ENCODE measurements around the gene EPX. TPM values are rescaled to one million over a fixed set of nuclear protein-coding genes. Genes with fewer than 3 reads are reported as not detected.

Gene EPX
- total RNA-seq, 2 experiments from 2014 or later, result not detected

DNA sequence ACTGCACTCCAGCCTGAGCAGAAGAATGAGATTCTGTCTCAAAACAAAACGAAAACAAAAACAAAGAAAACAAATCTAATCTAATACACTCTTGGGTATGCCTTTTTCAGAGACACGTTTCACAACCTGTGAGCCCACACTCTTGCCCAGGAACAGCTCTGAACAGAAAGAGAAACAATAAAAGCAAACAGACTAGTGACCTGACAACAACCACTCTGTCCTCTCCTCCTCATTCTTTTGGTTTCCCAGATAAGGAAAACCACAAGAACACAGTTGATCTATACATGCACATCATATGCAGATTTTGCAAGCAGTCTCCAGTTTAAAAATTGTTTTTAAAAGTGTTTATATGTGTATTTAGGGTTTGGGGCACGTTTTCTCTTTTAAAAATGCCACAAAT, 25.2 kb downstream of the EPX start:
- ChIA-PET CTCF (no interaction called here), POLR2A (no interaction called here)
- no peak overlapping the region for H3K4me3 ChIP-seq (ENCODE audit: low read length)
- no peaks in the 10 kb centered on the region for H3K9me3 Mint-ChIP-seq
- peak overlapping the region; percentile 66 for H3K4me3 Mint-ChIP-seq
- intact Hi-C loops (cut with DNase I, micrococcal nuclease), result loop anchor here (2.0 to 5.0 kb wide), 7 partner anchors 31 to 890 kb away; partner anchors contain the start of genes MRPS23 (in 1 of the 2), SRSF1 (in 1 of the 2) and TRIM37 (in 1 of the 2)
- no peaks in the 10 kb centered on the region for H3K27me3 ChIP-seq (ENCODE audit: control insufficient read depth in 1 of 2, insufficient read depth in 2 of 2, low read length in 2 of 2)
- no peak for TF ChIP-seq CTCF (IDR thresholded peaks at IDR 0.05)
- peak overlapping the region; percentile 40 for H3K27ac Mint-ChIP-seq
- no peaks in the 10 kb centered on the region for H3K9me3 ChIP-seq (ENCODE audit: control insufficient read depth in 1 of 2, insufficient read depth in 1 of 2, low read length in 2 of 2)
- DNase-seq, result no peak
- peaks cover 6% of the 10 kb centered on the region for H3K36me3 ChIP-seq (ENCODE audit: insufficient read depth, low read length)
- H3K27me3 Mint-ChIP-seq, result no peaks in the 10 kb centered on the region
- H3K4me1 Mint-ChIP-seq (ENCODE audit: low read depth), result peaks cover 25% of the 10 kb centered on the region
- no peak overlapping the region for H3K27ac ChIP-seq (ENCODE audit: low read depth in 1 of 2, low read length in 2 of 2)
- H3K36me3 Mint-ChIP-seq (ENCODE audit: low read depth), result peaks cover 42% of the 10 kb centered on the region
- H3K4me1 ChIP-seq (ENCODE audit: insufficient read depth, low read length), result peaks cover 16% of the 10 kb centered on the region
- ATAC-seq (ENCODE audit: poor library complexity), result no peak

- Mint-ChIP-seq H3K27me3 (no peaks in the 10 kb centered on the region), H3K9me3 (no peaks in the 10 kb centered on the region), H3K4me1 (ENCODE audit: low read depth) (peaks cover 25% of the 10 kb centered on the region), H3K4me3 (peak within 1 kb of the TSS; percentile 90), H3K36me3 (ENCODE audit: low read depth) (peaks cover 27% of the 10 kb centered on the region), H3K27ac (peak within 1 kb of the TSS; percentile 90)
- ATAC-seq (ENCODE audit: poor library complexity), result peak; percentile 97
- Histone ChIP-seq H3K27ac (ENCODE audit: low read depth in 1 of 2, low read length in 2 of 2) (peak within 1 kb of the TSS; percentile 62 to 79), H3K27me3 (ENCODE audit: control insufficient read depth in 1 of 2, insufficient read depth in 2 of 2, low read length in 2 of 2) (no peaks in the 10 kb centered on the region), H3K9me3 (ENCODE audit: control insufficient read depth in 1 of 2, insufficient read depth in 1 of 2, low read length in 2 of 2) (no peaks in the 10 kb centered on the region), H3K36me3 (ENCODE audit: insufficient read depth, low read length) (no peaks in the 10 kb centered on the region), H3K4me3 (ENCODE audit: low read length) (peak within 1 kb of the TSS; percentile 88), H3K4me1 (ENCODE audit: insufficient read depth, low read length) (peaks cover 16% of the 10 kb centered on the region)
- TF ChIP-seq CTCF (IDR thresholded peaks at IDR 0.05), result peak; percentile 78
- ChIA-PET POLR2A (interaction anchor here (0.5 to 1.8 kb wide), 16 partner anchors 18 to 1134 kb away, joined by 3 to 10 read pairs (median 3); partner anchors contain the start of genes AKAP1, DYNLL2, HSF5 and MRPS23), CTCF (interaction anchor here (1.0 to 1.6 kb wide), 2 partner anchors 72 to 198 kb away, joined by 3 to 4 read pairs; partner anchors contain the start of gene RNF43)
- DNase-seq, result peak; percentile 92 to 97 (median 95)
- intact Hi-C loops (cut with DNase I, micrococcal nuclease), result loop anchor here (1.0 to 5.0 kb wide), 8 partner anchors 30 to 888 kb away; partner anchors contain the start of genes MRPS23 (in 1 of the 2), SRSF1 (in 1 of the 2) and TRIM37 (in 1 of the 2)
These were observed 26.7 kb downstream of the EPX start, which contains the start of gene MKS1 for GRCh38 chr17:58219007-58219788. Gene MKS1, minus strand, starts transcription at chr17:58219255. Its CDS starts 25 bp downstream, at chr17:58219230.

GRCh38 chr17:58219789-58220183, 27.3 kb downstream of the EPX start:
- Mint-ChIP-seq H3K36me3 (ENCODE audit: low read depth) (peaks cover 27% of the 10 kb centered on the region), H3K27me3 (peaks cover 4% of the 10 kb centered on the region), H3K4me1 (ENCODE audit: low read depth) (peaks cover 25% of the 10 kb centered on the region), H3K9me3 (no peaks in the 10 kb centered on the region), H3K27ac (peak overlapping the region; percentile 90), H3K4me3 (peak overlapping the region; percentile 90)
- intact Hi-C loops (cut with DNase I, micrococcal nuclease), result loop anchor here (1.0 to 5.0 kb wide), 8 partner anchors 29 to 888 kb away; partner anchors contain the start of genes MRPS23 (in 1 of the 2), SRSF1 (in 1 of the 2) and TRIM37 (in 1 of the 2)
- ChIA-PET POLR2A (interaction anchor here (0.5 to 1.8 kb wide), 15 partner anchors 19 to 1135 kb away, joined by 3 to 10 read pairs (median 3); partner anchors contain the start of genes AKAP1, HSF5, MRPS23 and SRSF1), CTCF (interaction anchor here (1.0 to 1.6 kb wide), 2 partner anchors 73 to 198 kb away, joined by 3 to 4 read pairs; partner anchors contain the start of gene RNF43)
- ATAC-seq (ENCODE audit: poor library complexity) (no peak), DNase-seq (no peak)
- H3K27ac ChIP-seq (ENCODE audit: low read depth in 1 of 2, low read length in 2 of 2), result peak overlapping the region; percentile 48 to 61
- no peaks in the 10 kb centered on the region for H3K36me3 ChIP-seq (ENCODE audit: insufficient read depth, low read length)
- no peaks in the 10 kb centered on the region for H3K9me3 ChIP-seq (ENCODE audit: control insufficient read depth in 1 of 2, insufficient read depth in 1 of 2, low read length in 2 of 2)
- peaks cover 16% of the 10 kb centered on the region for H3K4me1 ChIP-seq (ENCODE audit: insufficient read depth, low read length)
- no peak for TF ChIP-seq CTCF (IDR thresholded peaks at IDR 0.05)
- H3K4me3 ChIP-seq (ENCODE audit: low read length), result peak overlapping the region; percentile 88
- no peaks in the 10 kb centered on the region for H3K27me3 ChIP-seq (ENCODE audit: control insufficient read depth in 1 of 2, insufficient read depth in 2 of 2, low read length in 2 of 2)
